ENCODE measurements around the gene ATP6V0A1. TPM values are rescaled to one million over a fixed set of nuclear protein-coding genes. Genes with fewer than 3 reads are reported as not detected.

The ATP6V0A1 gene
- total RNA-seq, 4 donors from 2014 or later, result 29.5 to 111 (median 64.5) TPM

- H3K9me3 ChIP-seq, result no peaks in the 10 kb centered on the region
- H3K4me3 ChIP-seq, result peak overlapping the region in 1 of 2 donors; percentile 69
- H3K27me3 ChIP-seq, result no peaks in the 10 kb centered on the region
- H3K4me1 ChIP-seq, result peaks cover 11 to 18% of the 10 kb centered on the region in 2 donors
- no peak for TF ChIP-seq POLR2A (IDR thresholded peaks at IDR 0.05)
- TF ChIP-seq, protein P1, sequence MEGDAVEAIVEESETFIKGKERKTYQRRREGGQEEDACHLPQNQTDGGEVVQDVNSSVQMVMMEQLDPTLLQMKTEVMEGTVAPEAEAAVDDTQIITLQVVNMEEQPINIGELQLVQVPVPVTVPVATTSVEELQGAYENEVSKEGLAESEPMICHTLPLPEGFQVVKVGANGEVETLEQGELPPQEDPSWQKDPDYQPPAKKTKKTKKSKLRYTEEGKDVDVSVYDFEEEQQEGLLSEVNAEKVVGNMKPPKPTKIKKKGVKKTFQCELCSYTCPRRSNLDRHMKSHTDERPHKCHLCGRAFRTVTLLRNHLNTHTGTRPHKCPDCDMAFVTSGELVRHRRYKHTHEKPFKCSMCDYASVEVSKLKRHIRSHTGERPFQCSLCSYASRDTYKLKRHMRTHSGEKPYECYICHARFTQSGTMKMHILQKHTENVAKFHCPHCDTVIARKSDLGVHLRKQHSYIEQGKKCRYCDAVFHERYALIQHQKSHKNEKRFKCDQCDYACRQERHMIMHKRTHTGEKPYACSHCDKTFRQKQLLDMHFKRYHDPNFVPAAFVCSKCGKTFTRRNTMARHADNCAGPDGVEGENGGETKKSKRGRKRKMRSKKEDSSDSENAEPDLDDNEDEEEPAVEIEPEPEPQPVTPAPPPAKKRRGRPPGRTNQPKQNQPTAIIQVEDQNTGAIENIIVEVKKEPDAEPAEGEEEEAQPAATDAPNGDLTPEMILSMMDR (IDR thresholded peaks at IDR 0.05), result no peak
- no peaks in the 10 kb centered on the region for H3K36me3 ChIP-seq
- DNase-seq, result no peak
- H3K27ac ChIP-seq, result no peak overlapping the region
- intact Hi-C loops (cut with DNase I; ENCODE audit: low total_unique reads), result no loop called here
Measured at GRCh38 chr17:42563543-42563942, 104.9 kb downstream of the ATP6V0A1 start.

DNA sequence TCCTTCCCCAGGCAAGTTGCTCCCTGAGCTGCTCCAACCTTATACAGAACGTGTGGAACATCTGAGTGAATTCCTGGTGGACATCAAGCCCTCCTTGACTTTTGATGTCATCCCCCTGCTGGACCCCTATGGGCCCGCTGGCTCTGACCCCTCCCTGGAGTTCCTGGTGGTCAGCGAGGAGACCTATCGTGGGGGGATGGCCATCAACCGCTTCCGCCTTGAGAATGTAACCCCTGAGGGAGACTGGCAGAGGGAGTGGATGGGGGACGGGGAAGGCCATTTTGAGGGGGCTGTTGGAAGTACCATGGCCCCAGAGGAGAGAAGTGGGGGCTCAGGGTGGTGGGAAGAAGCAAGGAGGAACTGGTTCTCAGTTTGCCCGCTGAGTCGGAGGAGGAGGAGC, 105.3 kb downstream of the ATP6V0A1 start:
- no peak overlapping the region for H3K4me3 ChIP-seq
- DNase-seq, result no peak
- H3K27ac ChIP-seq, result no peak overlapping the region
- peaks cover 11 to 18% of the 10 kb centered on the region in 2 donors for H3K4me1 ChIP-seq
- intact Hi-C loops (cut with DNase I; ENCODE audit: low total_unique reads), result no loop called here
- H3K27me3 ChIP-seq, result no peaks in the 10 kb centered on the region
- TF ChIP-seq, protein P1 (IDR thresholded peaks at IDR 0.05), result no peak
- no peak for TF ChIP-seq POLR2A (IDR thresholded peaks at IDR 0.05)
- no peaks in the 10 kb centered on the region for H3K36me3 ChIP-seq
- H3K9me3 ChIP-seq, result no peaks in the 10 kb centered on the region

DNA sequence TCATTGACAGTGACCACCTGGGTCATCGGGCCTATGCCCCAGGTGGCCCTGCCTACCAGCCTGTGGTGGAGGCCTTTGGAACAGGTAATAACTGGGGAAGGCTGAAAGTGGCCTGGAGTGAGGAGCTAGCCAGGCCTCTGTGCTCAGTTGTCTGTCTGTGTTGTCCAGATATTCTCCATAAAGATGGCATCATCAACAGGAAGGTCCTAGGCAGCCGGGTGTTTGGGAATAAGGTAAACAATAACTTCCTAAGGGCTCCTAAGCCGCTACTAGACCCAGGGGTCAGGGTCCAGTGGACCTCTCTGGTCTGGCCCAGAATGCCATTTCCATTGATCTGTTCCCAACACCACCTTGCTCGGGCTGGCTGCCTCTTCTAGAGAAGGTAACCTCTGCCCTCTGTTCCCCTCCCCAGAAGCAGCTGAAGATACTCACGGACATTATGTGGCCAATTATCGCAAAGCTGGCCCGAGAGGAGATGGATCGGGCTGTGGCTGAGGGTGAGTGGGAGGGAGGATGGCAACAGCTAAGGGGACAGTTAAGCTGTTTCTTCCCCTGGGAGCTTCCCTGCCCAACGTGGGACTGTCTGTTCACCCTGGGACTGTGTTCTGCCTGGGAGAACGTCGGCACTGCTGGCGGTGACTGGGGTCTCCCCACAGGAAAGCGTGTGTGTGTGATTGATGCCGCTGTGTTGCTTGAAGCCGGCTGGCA, 106.3 kb downstream of the ATP6V0A1 start:
- TF ChIP-seq, protein P1 (IDR thresholded peaks at IDR 0.05), result no peak
- no peak for TF ChIP-seq POLR2A (IDR thresholded peaks at IDR 0.05)
- intact Hi-C loops (cut with DNase I; ENCODE audit: low total_unique reads), result no loop called here
- no peak for DNase-seq
- no peak overlapping the region for H3K4me3 ChIP-seq
- H3K36me3 ChIP-seq, result no peaks in the 10 kb centered on the region
- H3K27me3 ChIP-seq, result no peaks in the 10 kb centered on the region
- peaks cover 11 to 18% of the 10 kb centered on the region in 2 donors for H3K4me1 ChIP-seq
- H3K27ac ChIP-seq, result no peak overlapping the region
- H3K9me3 ChIP-seq, result no peaks in the 10 kb centered on the region

DNA sequence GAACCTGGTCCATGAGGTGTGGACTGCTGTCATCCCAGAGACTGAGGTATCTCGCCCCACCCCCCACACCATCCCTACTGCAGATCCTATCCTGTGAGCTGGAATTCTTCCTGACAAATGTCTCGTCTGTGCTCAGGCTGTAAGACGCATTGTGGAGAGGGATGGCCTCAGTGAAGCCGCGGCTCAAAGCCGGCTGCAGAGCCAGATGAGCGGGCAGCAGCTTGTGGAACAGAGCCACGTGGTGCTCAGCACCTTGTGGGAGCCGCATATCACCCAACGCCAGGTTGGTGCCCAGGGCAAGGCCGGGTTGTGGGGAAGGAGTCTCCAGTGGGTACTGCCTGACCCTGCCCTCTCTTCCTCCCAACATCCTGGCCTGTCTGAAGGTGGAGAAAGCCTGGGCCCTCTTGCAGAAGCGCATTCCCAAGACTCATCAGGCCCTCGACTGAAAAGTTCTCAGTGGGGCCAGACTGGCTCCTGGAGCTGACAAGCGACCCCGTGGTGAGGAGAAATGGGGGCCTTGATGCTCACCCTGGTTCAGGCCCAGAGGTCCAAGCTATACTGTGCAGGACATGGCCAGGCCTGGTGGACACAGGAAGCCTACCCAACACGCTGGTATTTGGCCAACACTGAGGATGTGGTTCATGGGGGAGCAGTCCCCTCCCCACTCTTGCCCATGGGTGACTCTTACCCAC, 107.0 kb downstream of the ATP6V0A1 start:
- peaks cover 11 to 18% of the 10 kb centered on the region in 2 donors for H3K4me1 ChIP-seq
- H3K36me3 ChIP-seq, result no peaks in the 10 kb centered on the region
- intact Hi-C loops (cut with DNase I; ENCODE audit: low total_unique reads), result no loop called here
- DNase-seq, result no peak
- no peak overlapping the region for H3K4me3 ChIP-seq
- no peak for TF ChIP-seq POLR2A (IDR thresholded peaks at IDR 0.05)
- TF ChIP-seq, protein P1 (IDR thresholded peaks at IDR 0.05), result no peak
- no peaks in the 10 kb centered on the region for H3K9me3 ChIP-seq
- peak overlapping the region; percentile 86 to 91 for H3K27ac ChIP-seq
- no peaks in the 10 kb centered on the region for H3K27me3 ChIP-seq

DNA sequence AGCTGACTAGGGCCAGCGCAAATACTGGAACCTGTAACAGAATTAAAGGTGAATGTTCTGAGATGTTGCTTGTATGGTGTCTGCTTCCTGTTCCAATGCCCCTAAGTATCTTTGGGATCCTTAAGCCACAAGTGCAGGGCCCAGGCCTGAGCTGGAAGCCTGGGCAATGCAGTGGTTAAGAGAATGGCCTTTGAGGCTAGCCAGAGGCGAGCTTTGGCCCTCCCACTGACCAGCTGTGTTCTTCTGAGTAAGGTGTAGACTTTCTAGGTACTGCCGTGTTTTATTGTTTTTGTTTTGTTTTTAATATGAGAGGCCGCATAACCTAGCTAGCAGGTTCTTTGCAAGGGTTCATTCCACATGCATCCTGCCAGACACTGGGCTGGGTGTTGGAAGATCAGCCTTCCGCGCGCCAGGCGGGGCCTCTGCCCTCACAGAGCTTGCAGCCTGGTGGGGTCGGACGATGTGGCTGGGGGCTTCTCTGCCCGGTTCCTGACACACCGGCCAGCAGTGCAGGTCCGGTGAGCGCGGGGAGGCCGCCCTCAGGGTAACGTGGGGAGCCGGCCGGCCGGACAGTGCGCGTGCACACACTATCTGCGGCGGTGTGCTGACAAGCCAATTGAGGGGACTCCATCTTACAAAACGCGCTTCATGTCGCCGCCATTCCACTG, 107.7 kb downstream of the ATP6V0A1 start:
- Histone ChIP-seq H3K36me3 (no peaks in the 10 kb centered on the region), H3K27ac (peak overlapping the region; percentile 86 to 91)
- TF ChIP-seq POLR2A (IDR thresholded peaks at IDR 0.05), result no peak
- TF ChIP-seq, protein P1 (IDR thresholded peaks at IDR 0.05), result no peak

More for the DNA sequence above, 107.7 kb downstream of the ATP6V0A1 start:
- H3K4me1 ChIP-seq, result peaks cover 11 to 18% of the 10 kb centered on the region in 2 donors
- DNase-seq, result no peak
- no peaks in the 10 kb centered on the region for H3K9me3 ChIP-seq
- intact Hi-C loops (cut with DNase I; ENCODE audit: low total_unique reads), result no loop called here
- no peaks in the 10 kb centered on the region for H3K27me3 ChIP-seq
- peak overlapping the region; percentile 82 to 84 for H3K4me3 ChIP-seq
